ENCODE measurements around the gene ERFL.
"Not testable (repeated sequence)": the region's sequence is repeated elsewhere in the genome, so short reads cannot be mapped to it uniquely, and the experiment has no call there.

Gene ERFL

DNA sequence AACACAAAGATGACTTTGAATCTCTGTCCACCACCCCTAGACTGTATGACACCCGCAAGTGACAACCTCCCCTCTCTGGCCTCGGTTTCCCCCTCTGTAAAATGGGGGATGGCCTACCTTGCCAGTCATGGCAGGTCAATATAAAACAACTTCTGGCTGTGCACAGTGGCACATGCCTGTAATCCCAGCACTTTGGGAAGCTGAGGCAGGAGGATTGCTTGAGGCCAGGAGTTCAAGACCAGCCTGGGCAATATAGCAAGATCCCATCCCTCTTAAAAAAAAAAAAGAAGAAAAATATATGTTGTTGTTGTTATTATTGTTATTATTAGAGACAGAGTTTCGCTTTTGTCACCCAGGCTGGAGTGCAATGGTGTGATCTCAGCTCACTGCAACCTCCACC lies 52.3 kb downstream of the ERFL start:
- H3K4me1 Mint-ChIP-seq (ENCODE audit: low read depth) = peaks cover 87% of the 10 kb centered on the region
- not testable (repeated sequence) for H3K36me3 Mint-ChIP-seq; H3K27me3 Mint-ChIP-seq; H3K9me3 Mint-ChIP-seq (ENCODE audit: low read depth)
- H3K4me3 Mint-ChIP-seq = peak overlapping the region; percentile 58
- H3K27ac Mint-ChIP-seq = peak overlapping the region; percentile 83

GRCh38 chr19:41872775-41873647 lies 55.2 kb downstream of the ERFL start:
- Mint-ChIP-seq H3K27ac (peak overlapping the region; percentile 80), H3K4me3 (peak overlapping the region; percentile 46), H3K27me3 (no peaks in the 10 kb centered on the region), H3K9me3 (ENCODE audit: low read depth) (no peaks in the 10 kb centered on the region), H3K4me1 (ENCODE audit: low read depth) (peaks cover 89% of the 10 kb centered on the region), H3K36me3 (peaks cover 9% of the 10 kb centered on the region)

DNA sequence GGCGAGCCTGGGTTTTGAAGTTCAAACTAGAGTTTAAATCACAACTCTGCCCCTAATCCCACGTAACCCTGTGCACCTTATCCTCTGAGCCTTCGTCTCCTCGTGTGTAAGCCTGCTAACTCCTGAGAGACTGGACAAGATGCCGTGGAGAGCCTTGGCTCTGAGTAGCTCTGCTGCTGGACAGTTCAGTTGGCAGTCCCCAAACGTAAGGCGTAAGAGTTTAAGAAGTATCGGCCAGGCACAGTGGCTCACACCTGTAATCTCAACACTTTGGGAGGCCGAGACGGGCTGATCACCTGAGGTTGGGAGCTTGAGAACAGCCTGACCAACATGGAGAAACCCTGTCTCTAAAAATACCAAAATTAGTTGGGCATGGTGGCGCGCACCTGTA lies 55.9 kb downstream of the ERFL start:
- H3K4me1 Mint-ChIP-seq (ENCODE audit: low read depth) = peaks cover 89% of the 10 kb centered on the region
- H3K9me3 Mint-ChIP-seq (ENCODE audit: low read depth) = no peaks in the 10 kb centered on the region
- H3K4me3 Mint-ChIP-seq = no peak overlapping the region
- no peaks in the 10 kb centered on the region for H3K27me3 Mint-ChIP-seq
- peaks cover 9% of the 10 kb centered on the region for H3K36me3 Mint-ChIP-seq
- peak overlapping the region; percentile 75 for H3K27ac Mint-ChIP-seq

DNA sequence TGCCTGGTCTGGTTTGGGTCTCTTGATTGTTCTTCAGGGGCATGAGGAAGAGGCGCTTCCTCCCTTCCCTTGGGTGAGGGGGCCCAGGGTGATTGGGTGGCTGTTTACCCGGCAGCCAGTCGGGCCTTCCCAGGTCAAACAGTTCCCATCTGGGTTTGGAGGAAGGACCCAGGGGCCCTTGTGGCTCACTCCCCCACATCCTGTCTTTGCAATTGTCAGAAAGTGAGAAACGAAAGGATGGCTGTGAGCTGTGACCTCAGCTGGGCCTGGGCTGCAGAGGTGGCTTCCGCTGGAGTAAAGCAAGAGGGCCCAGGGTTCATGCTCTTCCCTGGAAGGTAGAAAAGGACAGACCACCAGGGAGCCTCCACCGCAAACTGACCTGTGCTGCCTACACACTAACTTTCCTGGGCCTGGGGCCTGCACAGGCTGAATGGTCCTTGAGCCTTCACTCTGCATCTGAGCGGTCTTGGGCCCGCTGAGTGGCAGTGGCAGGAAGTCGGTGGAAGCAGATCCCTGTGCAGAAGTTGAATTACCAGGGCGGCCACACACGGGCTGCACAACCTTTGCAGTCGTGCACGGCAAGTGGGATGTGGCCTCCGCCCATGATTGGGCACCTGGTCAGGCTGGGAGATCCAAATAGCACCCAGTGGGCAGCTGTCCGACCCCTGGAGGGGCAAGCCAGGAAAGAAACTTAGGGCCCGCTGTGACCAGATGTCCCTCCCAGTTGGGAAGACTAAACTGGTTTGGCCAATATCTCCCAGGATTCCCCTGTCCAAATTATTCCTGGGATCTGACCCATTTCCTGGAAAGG lies 56.5 kb downstream of the ERFL start:
- peak overlapping the region; percentile 97 for H3K27ac Mint-ChIP-seq
- peaks cover 9% of the 10 kb centered on the region for H3K36me3 Mint-ChIP-seq
- peak overlapping the region; percentile 84 for H3K4me3 Mint-ChIP-seq
- no peaks in the 10 kb centered on the region for H3K9me3 Mint-ChIP-seq (ENCODE audit: low read depth)
- H3K27me3 Mint-ChIP-seq = no peaks in the 10 kb centered on the region
- H3K4me1 Mint-ChIP-seq (ENCODE audit: low read depth) = peaks cover 86% of the 10 kb centered on the region

GRCh38 chr19:41870401-41870873 lies 57.8 kb downstream of the ERFL start:
- Mint-ChIP-seq H3K27ac (peak overlapping the region; percentile 95), H3K36me3 (peaks cover 9% of the 10 kb centered on the region), H3K9me3 (ENCODE audit: low read depth) (no peaks in the 10 kb centered on the region), H3K27me3 (no peaks in the 10 kb centered on the region), H3K4me1 (ENCODE audit: low read depth) (peaks cover 82% of the 10 kb centered on the region), H3K4me3 (peak overlapping the region; percentile 73)

GRCh38 chr19:41869374-41869955 lies 58.8 kb downstream of the ERFL start:
- Mint-ChIP-seq H3K9me3 (ENCODE audit: low read depth) (no peaks in the 10 kb centered on the region), H3K27ac (peak overlapping the region; percentile 95), H3K27me3 (no peaks in the 10 kb centered on the region), H3K36me3 (peaks cover 9% of the 10 kb centered on the region), H3K4me3 (peak overlapping the region; percentile 73), H3K4me1 (ENCODE audit: low read depth) (peaks cover 81% of the 10 kb centered on the region)

- peak overlapping the region; percentile 73 for H3K4me3 Mint-ChIP-seq
- H3K36me3 Mint-ChIP-seq = peaks cover 12% of the 10 kb centered on the region
- no peaks in the 10 kb centered on the region for H3K9me3 Mint-ChIP-seq (ENCODE audit: low read depth)
- H3K4me1 Mint-ChIP-seq (ENCODE audit: low read depth) = peaks cover 81% of the 10 kb centered on the region
- no peaks in the 10 kb centered on the region for H3K27me3 Mint-ChIP-seq
- peak overlapping the region; percentile 95 for H3K27ac Mint-ChIP-seq
Observed at GRCh38 chr19:41868989-41869300, 59.3 kb downstream of the ERFL start.

- no peaks in the 10 kb centered on the region for H3K27me3 Mint-ChIP-seq
- H3K4me1 Mint-ChIP-seq (ENCODE audit: low read depth) = peaks cover 78% of the 10 kb centered on the region
- H3K9me3 Mint-ChIP-seq (ENCODE audit: low read depth) = no peaks in the 10 kb centered on the region
- peak overlapping the region; percentile 73 for H3K4me3 Mint-ChIP-seq
- peaks cover 14% of the 10 kb centered on the region for H3K36me3 Mint-ChIP-seq
- H3K27ac Mint-ChIP-seq = peak overlapping the region; percentile 95
Observed at GRCh38 chr19:41868120-41868988, 59.9 kb downstream of the ERFL start.

DNA sequence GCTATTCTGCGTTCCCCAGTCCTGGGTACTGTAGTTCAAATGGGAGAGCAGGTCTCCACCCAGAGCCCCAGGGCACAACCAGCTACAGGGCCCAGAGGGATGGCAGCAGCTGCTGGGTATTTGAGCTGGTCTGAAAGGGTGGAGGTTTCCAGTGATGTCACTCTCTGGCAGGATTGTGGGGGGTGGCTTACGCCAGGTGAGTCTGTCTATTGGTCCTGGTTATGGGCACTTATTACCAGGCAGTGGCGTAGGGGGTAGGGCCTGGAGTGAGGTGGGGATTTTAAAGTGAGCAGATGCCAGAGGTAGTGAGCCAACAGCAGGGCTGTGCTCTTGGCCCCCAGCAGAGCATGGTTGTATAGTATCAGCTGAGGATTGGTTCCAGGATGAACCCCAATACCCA lies 62.0 kb downstream of the ERFL start:
- no peaks in the 10 kb centered on the region for H3K27me3 Mint-ChIP-seq

DNA sequence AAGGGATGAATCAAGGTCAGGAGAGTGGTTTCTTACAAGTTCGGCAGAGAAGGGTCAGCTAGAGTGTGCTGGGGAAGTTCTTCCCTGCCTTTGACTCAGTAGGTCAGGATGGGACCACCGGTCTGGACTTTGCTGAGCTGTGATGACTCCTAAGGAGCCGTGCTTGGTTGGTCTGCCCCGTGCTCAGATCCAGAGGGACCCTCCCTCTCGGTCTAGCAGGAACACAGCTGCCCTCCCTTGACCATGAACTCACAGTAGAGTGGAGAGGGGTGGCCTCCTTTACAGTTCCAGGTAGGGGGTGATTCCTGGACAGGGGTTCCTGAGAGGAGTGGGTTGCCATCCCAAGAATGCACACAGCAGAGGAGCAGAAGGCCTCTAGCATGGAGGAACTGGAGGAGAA lies 63.9 kb downstream of the ERFL start:
- peak overlapping the region; percentile 82 for H3K4me3 Mint-ChIP-seq
- H3K36me3 Mint-ChIP-seq = peaks cover 25% of the 10 kb centered on the region

More for the DNA sequence above, 62.0 kb downstream of the ERFL start:
- Mint-ChIP-seq H3K4me1 (ENCODE audit: low read depth) (peaks cover 79% of the 10 kb centered on the region), H3K36me3 (peaks cover 23% of the 10 kb centered on the region), H3K4me3 (peak overlapping the region; percentile 65), H3K27ac (peak overlapping the region; percentile 87), H3K9me3 (ENCODE audit: low read depth) (no peaks in the 10 kb centered on the region)

GRCh38 chr19:41863209-41863931 lies 64.9 kb downstream of the ERFL start:
- Mint-ChIP-seq H3K9me3 (ENCODE audit: low read depth) (no peaks in the 10 kb centered on the region), H3K27me3 (no peaks in the 10 kb centered on the region), H3K4me3 (peak overlapping the region; percentile 95), H3K36me3 (peaks cover 25% of the 10 kb centered on the region), H3K4me1 (ENCODE audit: low read depth) (peaks cover 61% of the 10 kb centered on the region), H3K27ac (peak overlapping the region; percentile 96)

More for the DNA sequence above, 63.9 kb downstream of the ERFL start:
- Mint-ChIP-seq H3K9me3 (ENCODE audit: low read depth) (no peaks in the 10 kb centered on the region), H3K27ac (peak overlapping the region; percentile 91), H3K27me3 (no peaks in the 10 kb centered on the region), H3K4me1 (ENCODE audit: low read depth) (peaks cover 64% of the 10 kb centered on the region)

- Mint-ChIP-seq H3K36me3 (peaks cover 23% of the 10 kb centered on the region), H3K27ac (peak overlapping the region; percentile 96), H3K9me3 (ENCODE audit: low read depth) (no peaks in the 10 kb centered on the region), H3K4me3 (peak overlapping the region; percentile 95), H3K4me1 (ENCODE audit: low read depth) (peaks cover 53% of the 10 kb centered on the region), H3K27me3 (no peaks in the 10 kb centered on the region)
Observed at GRCh38 chr19:41862445-41862986, 65.7 kb downstream of the ERFL start.

- H3K36me3 Mint-ChIP-seq = peaks cover 23% of the 10 kb centered on the region
- H3K4me1 Mint-ChIP-seq (ENCODE audit: low read depth) = peaks cover 49% of the 10 kb centered on the region
- H3K27me3 Mint-ChIP-seq = no peaks in the 10 kb centered on the region
- H3K9me3 Mint-ChIP-seq (ENCODE audit: low read depth) = no peaks in the 10 kb centered on the region
- peak overlapping the region; percentile 95 for H3K4me3 Mint-ChIP-seq
- H3K27ac Mint-ChIP-seq = peak overlapping the region; percentile 96
Observed at GRCh38 chr19:41861846-41862245, 66.4 kb downstream of the ERFL start.

All from activated naive CD8-positive, alpha-beta T cell (primary cell).